Neural cell (in vitro differentiated cells): ENCODE measurements around the gene WDR93. TPM values are rescaled to one million over a fixed set of nuclear protein-coding genes. Genes with fewer than 3 reads are reported as not detected.

ENCODE experiments used
- H2AFZ ChIP-seq: fragments of 200-600, 300-800 bp; sonication (generic), shearing (Covaris generic); 2 replicates; pipeline ENCODE4 v1.6.0; 2014; ENCODE audit warnings: low read depth, mild to moderate bottlenecking, antibody characterized with exemption, low read length, moderate library complexity
- H3F3A ChIP-seq: fragments of 200-600 bp; shearing (Covaris generic); 2 replicates; pipeline ENCODE4 v1.6.1; 2016; ENCODE audit warnings: mild to moderate bottlenecking, moderate library complexity, mixed read lengths, antibody characterized with exemption, low read length; ENCODE audit not compliant: insufficient read depth, poor library complexity, severe bottlenecking
- H3K27ac ChIP-seq: fragments of 200-600, 300-800 bp; sonication (generic), shearing (Covaris generic); 2 replicates; pipeline ENCODE4 v1.5.1; 2014; ENCODE audit warnings: mild to moderate bottlenecking, low read length, moderate library complexity
- H3K27me3 ChIP-seq: fragments of 300-800, 200-600 bp; sonication (generic), shearing (Covaris generic); 2 replicates; pipeline ENCODE4 v1.6.0; 2014; ENCODE audit warnings: mild to moderate bottlenecking, low read depth, low read length, moderate library complexity; ENCODE audit not compliant: insufficient read depth
- H3K36me3 ChIP-seq: fragments of 300-800, 200-600 bp; sonication (generic), shearing (Covaris generic); 2 replicates; pipeline ENCODE4 v1.5.1; 2014; ENCODE audit warnings: mild to moderate bottlenecking, antibody characterized with exemption, low read length, moderate library complexity; ENCODE audit not compliant: insufficient read depth
- H3K4me2 ChIP-seq: fragments of 300-800, 200-600 bp; sonication (generic), shearing (Covaris generic); 2 replicates; pipeline ENCODE4 v1.6.0; 2014; ENCODE audit warnings: mild to moderate bottlenecking, low read length
- H3K4me3 ChIP-seq: fragments of 300-800, 200-600 bp; sonication (generic), shearing (Covaris generic); 2 replicates; pipeline ENCODE4 v1.5.1; 2014; ENCODE audit warnings: mild to moderate bottlenecking, low read length, moderate library complexity
- H3K79me2 ChIP-seq: fragments of 200-600 bp; shearing (Covaris generic); replicated peaks from 2 replicates; pipeline ENCODE4 v1.6.0; 2014; ENCODE audit warnings: mild to moderate bottlenecking, low read length, moderate library complexity; ENCODE audit not compliant: insufficient read depth
- H3K9ac ChIP-seq: fragments of 300-800, 200-600 bp; sonication (generic), shearing (Covaris generic); 2 replicates; pipeline ENCODE4 v1.6.1; 2016; ENCODE audit warnings: mild to moderate bottlenecking, low read length, mixed read lengths
- H3K9me2 ChIP-seq: fragments of 200-600 bp; shearing (Covaris generic); 2 replicates; pipeline ENCODE4 v1.6.1; 2016; ENCODE audit warnings: mild to moderate bottlenecking, low read length, mixed read lengths; ENCODE audit not compliant: insufficient read depth
- H3K9me3 ChIP-seq: fragments of 200-600, 300-800 bp; sonication (generic), shearing (Covaris generic); 2 replicates; pipeline ENCODE4 v1.6.1; 2016; ENCODE audit warnings: mild to moderate bottlenecking, mixed run types, low read length, moderate library complexity, mixed read lengths
- H4K20me1 ChIP-seq: fragments of 200-600 bp; shearing (Covaris generic); 2 replicates; pipeline ENCODE4 v1.6.1; 2016; ENCODE audit warnings: mild to moderate bottlenecking, mixed run types; ENCODE audit not compliant: insufficient read depth
- CTCF ChIP-seq: fragments of 450-650 bp; IDR thresholded peaks from 2 replicates; pipeline ENCODE4 v1.5.1; 2014; ENCODE audit warnings: antibody characterized with exemption, mild to moderate bottlenecking, moderate library complexity; ENCODE audit not compliant: poor library complexity, severe bottlenecking
- EP300 ChIP-seq: fragments of 450-650 bp; conservative IDR thresholded peaks from 2 replicates; pipeline ENCODE4 v1.6.1; 2014; ENCODE audit warnings: antibody characterized with exemption, mild to moderate bottlenecking, moderate library complexity; ENCODE audit not compliant: poor library complexity, severe bottlenecking
- EZH2 ChIP-seq: fragments of 200-600, 300-800 bp; shearing (Covaris generic), sonication (generic); IDR thresholded peaks from 2 replicates; pipeline ENCODE4 v1.6.1; 2014; ENCODE audit warnings: antibody characterized with exemption, low read length, borderline replicate concordance, mild to moderate bottlenecking; ENCODE audit not compliant: insufficient read depth, poor library complexity, severe bottlenecking
- MXI1 ChIP-seq: fragments of 450-650 bp; conservative IDR thresholded peaks from 2 replicates; pipeline ENCODE4 v1.6.1; 2014; ENCODE audit warnings: antibody characterized with exemption, mild to moderate bottlenecking; ENCODE audit not compliant: poor library complexity, severe bottlenecking
- POLR2AphosphoS5 ChIP-seq: IDR thresholded peaks from 2 replicates; pipeline ENCODE4 v1.6.1; 2012
- RAD21 ChIP-seq: fragments of 450-650 bp; conservative IDR thresholded peaks from 2 replicates; pipeline ENCODE4 v1.6.1; 2014; ENCODE audit warnings: antibody characterized with exemption, mild to moderate bottlenecking, moderate library complexity
- REST ChIP-seq: IDR thresholded peaks from 2 replicates; pipeline ENCODE4 v1.6.1; 2012; ENCODE audit warnings: borderline replicate concordance
- SMC3 ChIP-seq: fragments of 450-650 bp; conservative IDR thresholded peaks from 2 replicates; pipeline ENCODE4 v1.6.1; 2014; ENCODE audit warnings: antibody characterized with exemption, mild to moderate bottlenecking, moderate library complexity; ENCODE audit not compliant: poor library complexity
- TAF1 ChIP-seq: IDR thresholded peaks from 2 replicates; pipeline ENCODE4 v1.6.1; 2012; ENCODE audit warnings: low read depth
- polyA plus RNA-seq: library from polyadenylated mRNA; depleted of rRNA; stranded (reverse); fragments of >200 nt; gene quantifications from 2 replicates; pipeline ENCODE4 v1.2.3, GENCODE V29; 2014

Gene WDR93
- polyA plus RNA-seq, 1 donor from 2014 or later = 0.41 TPM

- no peaks in the 10 kb centered on the region for H3F3A ChIP-seq
- H4K20me1 ChIP-seq = no peaks in the 10 kb centered on the region
- H3K9me3 ChIP-seq = no peaks in the 10 kb centered on the region
- H2AFZ ChIP-seq = no peak overlapping the region
- H3K9ac ChIP-seq = no peak overlapping the region
- peaks cover 14% of the 10 kb centered on the region for H3K27me3 ChIP-seq
- no peak for TF ChIP-seq EZH2
- TF ChIP-seq CTCF = no peak
- no peaks in the 10 kb centered on the region for H3K9me2 ChIP-seq
- H3K79me2 ChIP-seq = no peaks in the 10 kb centered on the region
- no peak overlapping the region for H3K4me2 ChIP-seq
- H3K36me3 ChIP-seq = no peaks in the 10 kb centered on the region
- no peak overlapping the region for H3K4me3 ChIP-seq
- no peak overlapping the region for H3K27ac ChIP-seq
Observed at GRCh38 chr15:89669941-89670340, 20.7 kb upstream of the WDR93 start.

- H3K4me2 ChIP-seq = no peak overlapping the region
- H3K9me2 ChIP-seq = no peaks in the 10 kb centered on the region
- no peaks in the 10 kb centered on the region for H3F3A ChIP-seq
- no peaks in the 10 kb centered on the region for H4K20me1 ChIP-seq
- H3K9me3 ChIP-seq = no peaks in the 10 kb centered on the region
- H3K36me3 ChIP-seq = no peaks in the 10 kb centered on the region
- no peak overlapping the region for H2AFZ ChIP-seq
- no peak overlapping the region for H3K27ac ChIP-seq
- no peak overlapping the region for H3K4me3 ChIP-seq
- H3K27me3 ChIP-seq = peaks cover 6% of the 10 kb centered on the region
- H3K79me2 ChIP-seq = no peaks in the 10 kb centered on the region
- no peak overlapping the region for H3K9ac ChIP-seq
- no peak for TF ChIP-seq EZH2
- TF ChIP-seq TAF1 = no peak
- no peak for TF ChIP-seq SMC3
- TF ChIP-seq EP300 = no peak
- TF ChIP-seq REST = no peak
- TF ChIP-seq RAD21 = no peak
- TF ChIP-seq POLR2AphosphoS5 = no peak
- no peak for TF ChIP-seq CTCF
- no peak for TF ChIP-seq MXI1
Observed at GRCh38 chr15:89670971-89671560, 19.5 kb upstream of the WDR93 start.
